Stimulated activated CD4-positive, alpha-beta T cell treated with anti-CD3 and anti-CD28 coated beads, Interleukin-12 subunit alpha, Interleukin-12 subunit beta, amount 100 ng/mL, for 48 hours (primary cell): ENCODE measurements around the gene ABCC8.
A peak's percentile ranks its signal among the peaks of the same experiment; 100 is the strongest.

Source experiments
- DNase-seq, 3 donors: peaks; one replicate each; pipeline ENCODE4 v3.0.0-alpha.2; 2020; ENCODE audit warnings: low read depth in 2 of 3, low spot score in 1 of 3

ABCC8 gene

DNA sequence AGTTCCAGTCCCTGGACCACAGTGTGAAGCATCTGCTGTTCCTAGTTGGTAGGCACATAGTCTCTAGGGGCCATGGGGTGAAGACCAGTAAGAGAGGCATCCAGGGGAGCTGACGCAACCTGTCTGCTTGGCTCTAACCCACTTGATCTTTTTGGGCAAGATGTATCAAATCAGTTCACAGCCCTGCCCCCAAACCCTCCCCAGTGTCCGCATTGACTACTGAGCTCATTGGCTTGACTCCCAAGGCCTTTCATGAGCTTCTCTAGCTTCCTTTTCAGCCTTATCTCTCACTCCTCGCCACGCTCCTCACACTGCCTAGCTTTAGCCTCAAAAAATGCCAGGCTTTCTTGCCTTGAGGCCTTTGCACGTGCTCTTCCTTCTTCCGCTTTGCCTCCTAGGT lies 29.7 kb upstream of the ABCC8 start:
- no peak for DNase-seq

DNA sequence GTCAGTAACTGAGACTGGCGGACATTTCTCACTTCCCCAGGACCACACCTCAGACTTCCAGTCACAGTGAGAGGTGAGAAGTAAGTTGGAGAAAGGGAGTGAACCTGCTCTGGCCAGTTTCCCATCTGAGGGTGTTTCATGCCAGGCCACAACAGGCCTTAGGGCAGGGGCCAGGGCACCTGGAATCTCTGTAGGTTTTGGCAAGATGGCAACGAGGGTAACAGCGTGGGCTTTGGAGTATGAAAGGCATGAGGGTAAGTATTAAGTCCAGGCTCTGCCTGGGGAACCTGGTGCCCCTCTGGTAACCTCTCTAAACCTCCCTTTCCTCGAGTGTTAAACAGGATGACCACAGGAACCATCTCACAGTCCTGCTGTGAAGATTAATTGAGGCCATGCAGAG lies 28.5 kb upstream of the ABCC8 start:
- no peak for DNase-seq

DNA sequence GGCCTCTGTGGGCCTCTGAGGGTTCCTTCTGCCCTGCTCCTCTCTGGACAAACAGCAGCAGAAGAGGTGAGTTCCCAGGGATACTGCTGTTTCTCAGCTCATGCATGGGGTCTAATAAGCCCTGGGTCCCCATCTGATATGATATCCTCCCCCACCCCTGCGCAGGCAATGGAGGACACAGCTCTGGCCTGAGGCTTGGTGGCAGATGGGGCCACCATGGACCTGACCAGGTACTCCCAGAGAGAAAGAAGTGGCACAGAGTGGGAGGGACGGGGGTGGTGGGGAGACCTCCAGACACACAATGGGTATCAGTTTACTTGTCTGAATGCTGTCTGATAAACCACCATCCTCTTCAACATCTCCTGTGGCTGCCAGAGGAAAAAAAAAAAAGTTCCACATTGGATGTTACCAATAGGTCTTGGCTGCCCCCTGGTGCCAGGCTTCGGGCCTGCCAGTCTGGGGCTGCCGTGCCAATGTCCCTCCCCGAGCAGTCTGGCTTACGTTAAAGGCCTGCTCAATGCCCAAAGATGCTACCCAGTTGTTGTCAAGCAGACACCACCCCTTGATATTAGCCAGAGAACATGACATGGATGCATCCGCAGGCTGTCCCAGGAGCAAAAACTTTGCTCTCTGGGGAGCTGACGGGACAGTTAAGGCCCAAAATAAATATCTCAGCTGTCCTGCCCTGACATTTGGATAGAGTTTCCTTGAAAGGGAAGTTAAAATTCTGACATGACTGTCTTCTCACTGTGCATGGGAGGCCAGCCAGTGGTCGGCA lies 27.9 kb upstream of the ABCC8 start:
- peak; percentile 64 to 78 (median 70) for DNase-seq

DNA sequence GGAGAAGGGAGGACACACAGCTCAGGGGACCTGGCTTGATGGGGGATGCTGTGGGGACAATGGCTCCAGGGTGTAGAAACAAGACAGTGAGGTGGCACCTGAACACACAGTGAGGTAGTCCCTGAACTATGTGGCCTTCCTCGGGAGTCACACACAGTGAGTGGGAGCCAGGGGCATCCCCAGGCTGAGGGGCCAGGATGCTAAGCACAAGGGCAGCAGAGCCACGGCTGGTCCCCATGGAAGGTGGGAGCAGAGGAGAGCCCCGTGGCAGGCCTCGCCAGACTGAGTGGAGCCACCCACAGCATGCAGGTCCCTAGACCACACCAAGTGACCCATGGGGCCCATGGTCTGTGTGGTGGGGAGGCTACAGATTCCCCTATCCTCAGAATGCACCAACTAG lies 26.0 kb upstream of the ABCC8 start:
- no peak for DNase-seq

DNA sequence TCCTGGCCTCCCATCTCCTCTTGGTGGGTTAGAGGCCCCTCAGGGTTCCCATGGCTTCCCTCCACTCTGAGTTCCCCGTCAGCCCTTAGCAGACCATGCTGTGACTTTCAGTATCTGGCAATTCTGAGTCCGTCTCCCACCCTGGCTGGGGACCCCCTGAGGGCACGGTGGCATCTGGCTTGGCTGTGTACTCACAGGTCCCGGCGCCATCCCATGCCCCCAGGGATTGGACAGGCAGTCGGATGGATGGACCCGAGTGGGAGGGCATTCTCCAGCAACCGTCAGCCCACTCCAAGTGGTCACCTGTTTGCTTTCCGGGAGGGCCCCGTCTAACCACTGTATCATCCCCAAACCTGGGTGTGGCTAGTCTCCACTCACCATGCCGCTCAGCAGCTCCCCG lies 24.0 kb upstream of the ABCC8 start:
- DNase-seq: no peak

DNA sequence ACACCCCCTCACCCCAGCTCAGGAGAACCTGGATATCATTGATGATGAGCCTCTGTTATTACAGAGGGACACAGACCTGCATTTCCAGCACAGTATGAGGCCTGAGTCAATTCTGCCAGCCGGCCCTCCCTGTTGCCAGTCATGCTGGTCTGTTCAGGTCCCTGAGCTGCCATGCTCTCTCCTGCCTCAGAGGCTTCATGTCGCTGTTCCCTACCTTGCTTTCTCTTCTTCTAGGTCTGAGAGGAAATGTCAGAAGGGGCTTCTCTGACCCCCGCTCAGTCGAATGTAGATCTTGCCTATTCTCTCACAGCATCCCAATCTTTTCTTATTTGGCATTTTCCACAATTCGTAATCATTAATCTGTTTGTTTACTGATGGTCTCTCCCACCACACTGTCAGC lies 21.8 kb upstream of the ABCC8 start:
- no peak for DNase-seq

DNA sequence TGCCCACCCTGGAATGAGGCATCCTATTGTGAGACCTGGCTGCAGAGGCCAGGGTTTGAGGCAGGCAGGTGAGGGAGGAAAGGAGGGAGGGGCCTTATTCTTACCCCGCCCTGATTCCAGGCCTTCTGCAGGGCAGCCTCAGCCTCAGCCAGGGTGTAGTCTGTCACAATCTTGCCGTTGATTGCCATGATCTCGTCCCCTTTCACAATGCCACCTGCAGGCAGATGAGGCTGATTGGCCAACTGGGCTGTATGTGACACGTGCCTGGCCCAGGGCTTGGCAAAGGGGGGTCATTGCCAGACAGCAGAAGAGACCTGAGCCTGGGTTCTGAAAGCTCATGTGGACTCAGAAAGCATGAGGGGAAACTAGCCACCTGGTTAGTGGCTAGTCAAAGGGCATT lies 21.4 kb upstream of the ABCC8 start:
- no peak for DNase-seq

DNA sequence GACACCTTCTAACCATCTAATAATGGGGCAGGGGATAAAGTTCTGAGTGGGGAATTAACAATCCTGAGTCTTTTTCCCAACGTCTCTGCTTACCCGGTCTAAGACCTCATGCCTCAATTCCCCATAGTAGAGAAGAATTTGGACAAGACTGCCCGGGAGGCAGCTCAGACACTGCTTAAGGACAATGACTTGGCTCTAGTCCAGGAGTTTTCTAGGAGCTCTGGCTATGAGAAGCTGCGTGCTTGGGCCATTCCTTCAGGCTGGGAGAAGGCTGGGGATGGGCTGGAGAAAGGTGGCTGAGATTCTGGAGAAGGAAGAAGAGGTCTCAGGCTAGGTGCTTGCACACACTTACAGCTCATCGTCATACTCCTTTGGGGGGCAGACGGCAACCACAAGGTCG lies 19.8 kb upstream of the ABCC8 start:
- DNase-seq: no peak

DNA sequence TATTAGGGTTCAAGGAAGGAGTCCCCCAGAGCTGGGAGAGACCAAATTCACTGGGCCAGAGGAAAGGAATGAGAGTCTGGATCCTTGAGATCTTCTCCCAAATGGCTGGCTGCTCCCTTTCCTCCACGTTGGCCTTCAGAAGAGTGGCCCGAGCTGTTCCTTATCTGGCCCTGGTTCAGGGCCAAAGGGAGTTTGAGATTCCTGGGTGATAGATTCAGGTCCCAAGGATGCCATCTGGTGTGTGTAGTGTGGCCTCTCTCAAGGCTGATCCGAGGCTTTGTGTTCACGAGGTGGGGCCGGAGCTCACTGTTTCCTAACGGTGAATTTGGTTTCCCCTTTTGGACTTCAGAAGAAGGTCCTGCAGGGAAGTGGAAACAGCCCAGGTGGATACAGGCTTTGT lies 17.4 kb upstream of the ABCC8 start:
- DNase-seq: no peak

DNA sequence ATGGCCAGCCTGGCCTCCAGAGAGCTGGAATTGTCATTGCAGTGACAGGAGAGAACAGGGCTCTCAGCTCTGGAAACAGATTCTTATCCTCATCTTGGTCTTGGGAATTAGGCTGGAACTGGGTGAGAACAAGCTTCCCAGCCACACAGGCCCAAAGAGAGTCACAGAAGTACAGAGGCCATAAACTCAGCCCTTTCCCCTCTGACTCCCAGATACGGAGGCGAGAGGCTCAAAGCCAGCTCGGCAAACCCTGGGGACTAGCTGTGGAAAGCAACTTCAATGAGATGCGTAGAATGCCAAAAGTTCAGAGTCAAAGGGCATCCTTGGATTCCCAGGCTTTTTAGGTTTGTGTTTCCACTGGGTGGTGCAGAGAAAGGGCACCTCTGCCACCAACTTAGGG lies 14.3 kb upstream of the ABCC8 start:
- DNase-seq: no peak

DNA sequence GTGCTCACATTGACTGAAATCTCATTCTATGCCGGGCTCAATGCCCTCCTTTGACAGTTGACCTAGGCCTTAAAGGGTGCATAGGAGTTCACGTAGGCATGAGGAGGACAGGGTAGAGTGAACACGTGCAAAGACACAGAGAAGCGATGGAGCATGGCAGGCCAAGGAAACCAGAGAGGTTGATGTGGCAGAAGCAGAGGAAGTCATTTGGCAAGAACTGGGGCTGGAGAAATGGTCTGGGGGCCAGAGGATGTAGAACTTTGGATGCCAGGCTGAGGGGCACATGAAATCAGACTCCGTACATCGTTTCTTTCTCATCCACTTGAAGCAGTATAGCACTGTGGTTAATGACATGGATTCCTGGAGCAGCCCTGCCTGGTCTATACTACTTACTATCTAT lies 13.6 kb upstream of the ABCC8 start:
- DNase-seq: no peak

DNA sequence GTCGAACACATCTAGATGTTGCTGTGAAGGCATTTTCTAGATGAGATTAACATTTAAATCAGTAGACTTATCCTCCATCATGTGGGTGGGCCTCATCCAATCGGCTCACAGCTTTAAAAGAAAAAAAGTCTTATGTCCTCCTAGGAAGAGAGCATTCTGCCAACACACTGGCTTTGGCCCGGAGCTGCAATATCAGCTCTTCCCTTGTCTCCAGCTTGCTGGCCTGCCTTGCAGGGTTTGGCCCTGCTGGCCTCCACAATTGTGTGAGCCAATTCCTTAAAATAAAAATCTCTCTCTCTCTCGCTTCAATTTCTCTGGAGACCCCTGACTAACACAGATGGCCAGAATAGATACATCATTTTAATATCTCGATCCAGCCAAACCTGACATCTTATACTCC lies 13.1 kb upstream of the ABCC8 start:
- DNase-seq: no peak

DNA sequence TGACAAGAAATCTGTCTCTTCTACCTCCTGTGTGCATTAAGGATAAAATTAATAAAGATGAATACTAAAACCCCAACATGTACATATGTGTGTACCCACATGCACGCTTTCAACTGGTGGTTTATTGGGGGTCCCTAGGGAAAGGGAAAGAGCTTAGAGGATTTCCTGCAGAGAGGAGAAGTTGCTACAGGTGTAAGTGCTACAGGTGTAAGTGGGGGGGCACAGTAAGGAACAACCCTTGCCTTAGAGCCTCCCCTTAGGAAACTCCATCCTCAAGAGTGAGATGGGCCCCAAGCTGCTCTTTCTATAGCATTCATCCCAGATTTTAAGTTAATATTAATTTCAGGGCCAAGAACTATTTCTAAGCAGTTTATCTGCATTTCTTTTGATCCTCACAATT lies 11.9 kb upstream of the ABCC8 start:
- no peak for DNase-seq

DNA sequence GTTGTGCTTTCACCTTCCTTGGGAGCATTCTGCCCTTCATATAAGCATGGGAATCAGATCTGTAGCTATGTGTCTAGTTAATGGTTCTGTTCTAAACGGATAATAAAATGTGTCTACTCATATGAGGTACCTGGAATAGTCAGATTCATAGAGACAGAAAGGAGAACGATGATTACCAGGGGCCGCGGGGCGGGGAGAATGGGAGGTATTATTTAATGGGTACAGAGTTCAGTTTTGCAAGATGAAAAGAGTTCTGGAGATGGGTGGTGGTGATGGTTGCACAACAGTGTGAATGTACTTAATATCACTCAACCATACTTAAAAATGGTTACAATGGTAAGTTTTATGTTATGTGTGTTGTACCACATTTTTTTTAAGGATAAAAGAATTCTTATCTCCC lies 10.0 kb upstream of the ABCC8 start:
- DNase-seq: no peak

DNA sequence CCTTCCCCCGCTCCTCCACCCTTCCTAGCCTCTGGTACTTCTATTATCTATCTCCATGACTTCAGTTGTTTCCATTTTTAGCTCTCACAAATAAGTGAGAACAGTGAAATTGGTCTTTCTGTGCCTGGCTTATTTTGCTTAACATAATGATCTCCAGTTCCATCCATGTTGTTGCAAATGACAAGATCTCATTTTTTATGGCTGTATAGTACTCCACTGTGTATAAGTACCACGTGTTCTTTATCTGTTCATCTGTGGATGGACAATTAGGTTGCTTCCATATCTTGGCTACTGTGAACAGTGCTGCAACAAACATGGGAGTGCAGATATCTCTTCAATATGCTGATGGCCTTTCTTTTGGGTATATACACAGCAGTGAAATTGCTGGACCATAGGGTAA lies 6.9 kb upstream of the ABCC8 start:
- no peak for DNase-seq

DNA sequence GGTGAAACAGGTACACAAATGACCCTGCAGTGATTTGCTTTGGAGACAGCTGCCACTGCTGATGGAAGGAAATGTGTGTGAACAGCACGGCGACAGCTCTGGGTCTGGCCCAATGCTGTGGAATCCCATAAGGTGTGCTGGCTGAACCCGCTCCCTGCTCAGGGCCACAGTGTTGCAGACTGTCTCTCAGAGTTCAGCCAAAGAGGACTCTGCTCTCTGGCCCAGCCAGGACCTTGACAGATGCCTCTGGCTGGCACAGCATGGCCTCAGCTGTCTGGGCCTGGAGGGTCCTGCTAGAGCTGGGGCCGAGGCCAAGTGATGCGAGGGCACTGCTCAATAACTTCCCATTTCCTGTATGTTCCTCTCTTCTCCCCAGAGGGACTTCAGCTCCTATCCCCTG lies 5.3 kb upstream of the ABCC8 start:
- DNase-seq: no peak

DNA sequence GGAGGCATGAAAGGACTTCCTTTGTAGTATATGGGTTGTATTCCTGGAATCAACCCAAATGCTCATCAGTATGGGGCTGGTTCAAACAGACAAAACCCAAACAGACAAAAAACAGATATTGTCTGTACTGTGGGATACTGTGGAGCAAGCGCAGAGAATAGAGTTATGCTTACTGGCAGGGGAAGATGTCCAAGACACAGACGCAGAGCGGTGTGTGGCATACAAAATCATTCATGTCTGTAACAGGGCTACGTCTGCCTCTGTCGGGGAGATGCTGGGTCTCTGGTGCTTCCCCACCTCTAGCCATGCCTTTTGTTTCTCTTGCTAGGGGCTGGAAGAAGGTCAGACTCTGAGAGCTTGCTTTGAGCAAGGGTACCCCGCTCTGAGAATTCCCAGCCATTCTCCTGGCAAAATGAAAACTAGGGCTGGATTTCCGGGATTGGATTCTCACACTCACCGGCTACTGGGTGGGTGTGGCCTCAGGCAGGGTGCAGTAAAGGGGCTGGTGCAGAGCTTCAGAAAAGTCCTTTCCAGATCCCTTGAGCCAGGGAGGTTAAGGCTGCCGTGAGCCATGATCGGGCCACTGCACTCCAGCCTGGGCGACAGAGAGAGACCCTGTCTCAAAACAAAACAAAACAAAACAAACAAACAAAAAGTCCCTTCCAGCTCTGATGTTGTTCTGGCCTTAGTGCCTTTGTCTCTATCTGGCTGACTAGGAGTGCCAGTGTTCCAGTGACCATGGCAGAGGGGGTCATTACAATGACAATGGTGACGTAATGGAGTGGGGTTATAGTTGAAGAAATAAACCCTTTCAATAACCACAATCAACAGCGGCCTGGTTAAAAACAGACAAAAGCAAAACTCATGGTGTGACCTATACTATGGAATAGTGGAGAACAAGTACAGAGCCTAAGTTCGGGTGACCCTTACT lies 2.9 kb upstream of the ABCC8 start:
- DNase-seq: no peak

DNA sequence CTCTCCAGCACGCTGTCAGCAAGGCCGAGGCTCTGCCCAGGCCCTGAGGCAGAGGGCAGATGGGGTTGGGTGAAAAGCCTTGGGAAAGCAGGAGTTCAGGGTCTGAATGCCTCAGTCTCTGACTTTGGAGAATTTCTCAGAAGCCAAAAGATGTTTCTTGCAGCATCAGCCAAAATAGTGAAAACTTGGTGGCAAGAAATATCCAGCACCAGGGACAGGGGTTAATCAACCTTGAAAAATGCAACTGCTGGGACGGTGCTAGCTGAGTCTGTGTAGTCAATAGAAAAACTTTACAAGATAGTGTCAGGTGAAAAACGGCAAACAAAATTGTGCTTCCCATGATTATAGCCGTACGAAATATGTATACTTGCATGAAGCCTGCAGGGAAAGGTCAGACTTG lies 1.4 kb upstream of the ABCC8 start:
- no peak for DNase-seq

DNA sequence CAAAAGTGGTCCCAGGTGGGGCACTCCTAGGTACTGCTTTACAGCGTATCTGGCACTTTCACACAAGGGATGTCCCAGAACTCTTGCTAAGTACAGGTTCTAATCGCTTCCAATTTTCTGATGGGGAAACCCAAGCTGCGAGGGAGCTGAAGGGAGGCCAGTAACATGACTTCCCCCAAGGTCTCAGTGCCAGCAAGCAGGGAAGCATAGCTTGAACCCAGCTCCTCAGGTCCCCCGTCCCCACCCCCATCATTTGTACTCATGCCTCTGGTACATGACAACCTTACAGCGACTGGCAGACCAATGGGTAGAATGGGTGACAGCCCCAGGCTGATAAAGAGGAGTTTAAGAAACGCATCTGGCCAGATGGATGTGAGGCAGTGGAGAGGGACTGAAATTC lies 716 bp upstream of the ABCC8 start:
- DNase-seq: no peak

DNA sequence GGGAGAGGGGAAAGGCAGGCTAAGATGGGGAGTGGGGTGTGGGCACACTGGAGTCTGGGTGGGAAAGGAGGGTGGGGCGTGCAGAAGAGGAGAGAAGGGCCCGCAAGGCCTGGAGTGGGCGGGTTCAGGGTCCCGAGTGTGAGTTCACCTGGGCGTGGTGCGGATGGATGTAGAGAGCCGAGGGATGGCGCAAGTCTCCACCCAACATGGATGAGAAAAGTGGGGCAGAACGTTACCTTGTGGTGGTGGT lies 364 bp upstream of the ABCC8 start:
- DNase-seq: no peak

DNA sequence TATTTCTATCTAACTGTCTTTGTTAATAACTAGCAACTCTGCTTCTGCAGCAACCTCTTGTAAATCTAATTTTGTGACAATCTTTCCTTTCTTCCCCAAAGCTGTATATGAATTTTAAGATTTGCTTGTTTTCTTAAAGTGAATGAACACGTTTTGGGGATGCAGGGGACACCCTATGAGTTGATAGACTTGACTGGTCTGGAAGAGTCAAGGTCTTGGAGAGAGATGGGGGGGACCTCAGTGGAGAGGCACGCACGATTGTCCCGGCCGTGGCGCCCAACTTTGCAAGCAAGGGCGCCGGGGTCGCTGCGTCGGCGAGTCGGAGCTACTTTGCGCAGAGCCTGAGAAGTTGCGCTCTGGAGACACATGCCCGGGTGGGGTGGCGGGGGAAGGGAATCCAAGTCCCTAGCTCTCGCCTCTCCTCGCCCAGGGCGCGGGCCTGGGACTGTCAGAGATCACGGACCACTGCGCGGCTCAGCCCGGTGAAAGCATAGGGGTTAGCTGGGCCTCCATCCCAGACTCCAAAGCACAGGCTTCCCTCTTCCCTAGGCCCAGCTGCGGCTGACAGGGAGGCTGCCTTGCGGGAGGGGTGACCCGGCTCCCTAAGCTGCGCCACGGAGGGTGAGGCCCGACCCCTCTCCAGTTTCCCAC lies 854 bp downstream of the ABCC8 start:
- DNase-seq: no peak

DNA sequence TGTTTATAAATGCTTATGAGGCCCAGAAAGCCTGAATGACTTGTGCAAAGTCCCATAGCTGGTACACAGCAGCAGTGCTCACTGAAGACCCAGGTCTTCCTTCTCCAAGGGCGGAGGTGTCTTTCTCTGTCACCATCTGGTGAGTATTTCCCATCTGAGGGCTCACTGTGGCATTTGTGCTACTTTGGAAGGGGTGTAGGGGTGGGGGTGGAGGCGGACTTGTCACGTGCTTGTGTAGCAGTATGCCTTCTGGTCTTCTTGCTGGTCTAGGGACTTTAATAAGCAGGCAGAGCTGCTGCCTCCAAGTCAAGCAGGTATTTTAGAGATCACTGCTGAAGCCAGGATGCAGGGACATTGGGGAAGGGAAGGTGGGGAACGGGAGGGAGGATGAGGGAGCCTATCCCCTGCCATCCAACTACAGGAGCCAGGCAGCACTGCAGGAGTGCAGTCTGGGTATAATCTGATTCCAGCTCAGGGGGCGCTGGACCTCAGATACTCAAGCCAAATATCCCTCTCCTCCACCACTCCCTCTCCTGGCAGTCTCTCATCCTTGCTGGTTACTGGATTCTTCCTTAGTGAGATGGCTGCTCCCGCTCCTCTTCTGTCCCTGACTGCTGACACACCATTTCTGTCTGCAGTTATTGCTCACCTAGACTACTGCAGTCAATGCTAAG lies 3.4 kb downstream of the ABCC8 start:
- no peak for DNase-seq
